T-cell (primary cell): ENCODE results near the gene ADARB2. TPM values are rescaled to one million over a fixed set of nuclear protein-coding genes. Genes with fewer than 3 reads are reported as not detected.

Source experiments
- ATAC-seq, 4 experiments: fragments of 200-7000 bp in 3 of 4; fragments of 150-1000 bp in 1 of 4; cut with Tn5 transposase; replicated peaks in 1 of 4; 1 replicate in 3 of 4; 2 replicates in 1 of 4; pipeline ENCODE4 v1.10.0; 2021; ENCODE audit warnings: moderate library complexity in 3 of 4, mild to moderate bottlenecking in 2 of 4, moderate number of reproducible peaks in 1 of 4
- CTCF ChIA-PET, 2 donors: fragments of 300-600 bp; sonication (Branson Sonifier 250); formaldehyde crosslinking; loops; one replicate each; lab custom pipeline; 2022; ENCODE audit warnings: antibody characterized with exemption in 2 of 2; lab: Charles Lee
- POLR2A ChIA-PET, 2 donors: fragments of 300-600 bp; sonication (Branson Sonifier 250); formaldehyde crosslinking; loops; one replicate each; lab custom pipeline; 2022; ENCODE audit warnings: antibody characterized with exemption in 2 of 2; lab: Charles Lee
- DNase-seq, 35 experiments: peaks; one replicate each; pipeline versions ENCODE4 v3.0.0 to v3.0.0-alpha.2; 2013 to 2023
- H3K27ac ChIP-seq: one replicate; pipeline ENCODE4 v1.5.1; 2013; ENCODE audit warnings: low read length
- H3K27me3 ChIP-seq, 2 experiments: replicated peaks in 1 of 2; 1 replicate in 1 of 2; 2 replicates in 1 of 2; pipeline versions ENCODE4 v1.6.1 to v1.7.0; 2013; ENCODE audit warnings: low read length in 1 of 2, mixed read lengths in 1 of 2; ENCODE audit not compliant: control insufficient read depth in 2 of 2, insufficient read depth in 2 of 2; ENCODE audit errors: extremely low read depth in 1 of 2
- H3K36me3 ChIP-seq, 2 donors: 1 replicate in 1 of 2; 2 replicates in 1 of 2; pipeline versions ENCODE4 v1.6.1 to v1.7.0; 2013; ENCODE audit warnings: low read length in 1 of 2; ENCODE audit not compliant: control insufficient read depth in 2 of 2, insufficient read depth in 1 of 2; ENCODE audit errors: extremely low read depth in 1 of 2
- H3K4me1 ChIP-seq, 2 experiments: 1 replicate in 1 of 2; 2 replicates in 1 of 2; pipeline versions ENCODE4 v1.6.1 to v1.7.0; 2013; ENCODE audit warnings: low read length in 2 of 2, mixed read lengths in 1 of 2; ENCODE audit not compliant: insufficient read depth in 2 of 2, control insufficient read depth in 1 of 2; ENCODE audit errors: extremely low read depth in 1 of 2
- H3K4me3 ChIP-seq, 2 donors: 1 replicate in 1 of 2; 2 replicates in 1 of 2; pipeline versions ENCODE4 v1.5.1 to v1.7.0; 2013; ENCODE audit warnings: mild to moderate bottlenecking in 2 of 2, low read length in 1 of 2, moderate library complexity in 1 of 2; ENCODE audit not compliant: control insufficient read depth in 1 of 2; ENCODE audit errors: extremely low read depth in 1 of 2
- H3K9me3 ChIP-seq: 2 replicates; pipeline ENCODE4 v1.7.0; 2013
- H3K27ac Mint-ChIP-seq, 2 donors: one replicate each; pipeline ENCODE4 v1.8.0; 2020 to 2021; ENCODE audit warnings: mild to moderate bottlenecking in 2 of 2, mixed read lengths in 2 of 2
- H3K27me3 Mint-ChIP-seq, 2 donors: one replicate each; pipeline ENCODE4 v1.8.0; 2021 to 2022; ENCODE audit warnings: mixed read lengths in 2 of 2
- H3K36me3 Mint-ChIP-seq: one replicate; pipeline ENCODE4 v1.8.0; 2021; ENCODE audit warnings: mixed read lengths
- H3K4me1 Mint-ChIP-seq, 3 donors: one replicate each; pipeline ENCODE4 v1.8.0; 2020 to 2022; ENCODE audit warnings: mixed read lengths in 3 of 3, mild to moderate bottlenecking in 1 of 3
- H3K4me3 Mint-ChIP-seq, 3 donors: one replicate each; pipeline ENCODE4 v1.8.0; 2020 to 2022; ENCODE audit warnings: mild to moderate bottlenecking in 3 of 3, mixed read lengths in 3 of 3, moderate library complexity in 3 of 3
- H3K9me3 Mint-ChIP-seq, 3 donors: one replicate each; pipeline ENCODE4 v1.8.0; 2020 to 2022; ENCODE audit warnings: mixed read lengths in 3 of 3
- WGBS: methylation state at CpG from one replicate; pipeline ENCODE4 v1.1.5; 2013; ENCODE audit warnings: missing lambda C conversion rate; ENCODE audit not compliant: insufficient coverage; 5-methylcytosine and 5-hydroxymethylcytosine counted together
- total RNA-seq, 35 experiments: library from RNA in 6 of 35; stranded (reverse) in 6 of 35; fragments of 120-200 nt in 1 of 35; gene quantifications; one replicate each; pipeline versions ENCODE4 v1.2.1 to v1.2.4 and lab custom pipeline; 2013 to 2026

Gene ADARB2
- total RNA-seq, 5 donors from 2014 or later (not counting 1 experiment from before 2014, with no cell fraction given) = 0.07 to 4.0 (median 0.41) TPM

- no peaks in the 10 kb centered on the region for H3K9me3 Mint-ChIP-seq
- DNase-seq (no peak), ATAC-seq (no peak)
These were observed 128.9 kb downstream of the ADARB2 start for GRCh38 chr10:1608408-1608807.

GRCh38 chr10:1607466-1607865 is 129.9 kb downstream of the ADARB2 start:
- H3K9me3 ChIP-seq = no peaks in the 10 kb centered on the region
- CTCF ChIA-PET = interaction anchor here in 1 of 2 donors (0.5 kb wide), 1 partner anchor 1366 kb away, joined by 3 read pairs; no protein-coding TSS in a partner anchor
- H3K27ac ChIP-seq = no peak overlapping the region
- peaks cover 3 to 50% of the 10 kb centered on the region in 2 experiments for H3K27me3 ChIP-seq
- ATAC-seq (no peak), DNase-seq (no peak)
- 81% methylated on average over 11 of the region's 14 CpGs for WGBS
- no peak overlapping the region for H3K4me3 ChIP-seq
- Mint-ChIP-seq H3K27me3 (peaks cover 33 to 53% of the 10 kb centered on the region in 2 donors), H3K9me3 (no peaks in the 10 kb centered on the region), H3K27ac (no peak overlapping the region), H3K36me3 (no peaks in the 10 kb centered on the region), H3K4me1 (peaks cover 3 to 11% (median 5%) of the 10 kb centered on the region in 3 donors), H3K4me3 (no peak overlapping the region)
- H3K4me1 ChIP-seq = peaks cover 0 to 3% of the 10 kb centered on the region in 2 experiments
- no peaks in the 10 kb centered on the region for H3K36me3 ChIP-seq
- POLR2A ChIA-PET = no interaction called here

More at GRCh38 chr10:1608408-1608807, 128.9 kb downstream of the ADARB2 start:
- H3K27ac Mint-ChIP-seq = no peak overlapping the region
- no peak overlapping the region for H3K4me3 Mint-ChIP-seq
- no peaks in the 10 kb centered on the region for H3K36me3 Mint-ChIP-seq
- H3K4me1 Mint-ChIP-seq = peaks cover 4 to 14% (median 5%) of the 10 kb centered on the region in 3 donors
- H3K4me3 ChIP-seq = no peak overlapping the region
- H3K27ac ChIP-seq = no peak overlapping the region
- H3K27me3 Mint-ChIP-seq = peaks cover 33 to 53% of the 10 kb centered on the region in 2 donors
- H3K9me3 ChIP-seq = no peaks in the 10 kb centered on the region
- H3K36me3 ChIP-seq = no peaks in the 10 kb centered on the region
- peaks cover 3 to 50% of the 10 kb centered on the region in 2 experiments for H3K27me3 ChIP-seq
- POLR2A ChIA-PET = no interaction called here
- CTCF ChIA-PET = no interaction called here
- WGBS = 48% methylated on average over 3 of the region's 3 CpGs
- H3K4me1 ChIP-seq = peaks cover 0 to 3% of the 10 kb centered on the region in 2 experiments

- Mint-ChIP-seq H3K27me3 (peaks cover 30 to 47% of the 10 kb centered on the region in 2 donors), H3K36me3 (no peaks in the 10 kb centered on the region), H3K4me3 (no peak overlapping the region), H3K9me3 (no peaks in the 10 kb centered on the region), H3K27ac (no peak overlapping the region), H3K4me1 (peaks cover 3 to 11% (median 5%) of the 10 kb centered on the region in 3 donors)
- no peaks in the 10 kb centered on the region for H3K36me3 ChIP-seq
- ChIA-PET CTCF (no interaction called here), POLR2A (no interaction called here)
- DNase-seq (no peak), ATAC-seq (no peak)
- WGBS = 81% methylated on average over 10 of the region's 14 CpGs
- H3K27ac ChIP-seq = no peak overlapping the region
- H3K27me3 ChIP-seq = peaks cover 3 to 45% of the 10 kb centered on the region in 2 experiments
- H3K4me1 ChIP-seq = peaks cover 0 to 3% of the 10 kb centered on the region in 2 experiments
- no peaks in the 10 kb centered on the region for H3K9me3 ChIP-seq
- H3K4me3 ChIP-seq = no peak overlapping the region
These were observed 131.1 kb downstream of the ADARB2 start for GRCh38 chr10:1605999-1606940.

GRCh38 chr10:1605121-1605520 is 132.2 kb downstream of the ADARB2 start:
- H3K27me3 Mint-ChIP-seq = peaks cover 26 to 38% of the 10 kb centered on the region in 2 donors
- Histone ChIP-seq H3K27me3 (peaks cover 3 to 37% of the 10 kb centered on the region in 2 experiments), H3K27ac (no peak overlapping the region), H3K36me3 (no peaks in the 10 kb centered on the region), H3K4me3 (no peak overlapping the region), H3K4me1 (peaks cover 0 to 3% of the 10 kb centered on the region in 2 experiments), H3K9me3 (no peaks in the 10 kb centered on the region)
- POLR2A ChIA-PET = no interaction called here
- no peak overlapping the region for H3K27ac Mint-ChIP-seq
- ATAC-seq (no peak), DNase-seq (no peak)
- H3K36me3 Mint-ChIP-seq = no peaks in the 10 kb centered on the region
- CTCF ChIA-PET = no interaction called here
- H3K4me3 Mint-ChIP-seq = no peak overlapping the region
- H3K4me1 Mint-ChIP-seq = peaks cover 3 to 11% (median 5%) of the 10 kb centered on the region in 3 donors
- 72% methylated on average over 4 of the region's 5 CpGs for WGBS
- no peaks in the 10 kb centered on the region for H3K9me3 Mint-ChIP-seq

GRCh38 chr10:1604246-1604645 is 133.1 kb downstream of the ADARB2 start:
- Histone ChIP-seq H3K27me3 (peaks cover 3 to 31% of the 10 kb centered on the region in 2 experiments), H3K27ac (no peak overlapping the region), H3K9me3 (no peaks in the 10 kb centered on the region), H3K36me3 (no peaks in the 10 kb centered on the region), H3K4me1 (peaks cover 0 to 3% of the 10 kb centered on the region in 2 experiments), H3K4me3 (no peak overlapping the region)
- Mint-ChIP-seq H3K4me3 (no peak overlapping the region), H3K27me3 (peaks cover 22 to 30% of the 10 kb centered on the region in 2 donors), H3K4me1 (peaks cover under 1 to 9% (median 2%) of the 10 kb centered on the region in 3 donors), H3K9me3 (no peaks in the 10 kb centered on the region), H3K36me3 (no peaks in the 10 kb centered on the region), H3K27ac (no peak overlapping the region)
- ChIA-PET POLR2A (no interaction called here), CTCF (no interaction called here)
- DNase-seq (no peak), ATAC-seq (no peak)
- WGBS = no CpG with 5 or more reads among the region's 7 CpGs

- Histone ChIP-seq H3K9me3 (no peaks in the 10 kb centered on the region), H3K27ac (no peak overlapping the region), H3K4me1 (no peaks in the 10 kb centered on the region), H3K27me3 (peaks cover 2 to 27% of the 10 kb centered on the region in 2 experiments), H3K36me3 (no peaks in the 10 kb centered on the region), H3K4me3 (no peak overlapping the region)
- no peak overlapping the region for H3K4me3 Mint-ChIP-seq
- DNase-seq = no peak
- no peak overlapping the region for H3K27ac Mint-ChIP-seq
- WGBS = 86% methylated on average over 7 of the region's 15 CpGs
- H3K4me1 Mint-ChIP-seq = peaks cover 0 to 3% (median 0%) of the 10 kb centered on the region in 3 donors
- no peaks in the 10 kb centered on the region for H3K9me3 Mint-ChIP-seq
- ChIA-PET POLR2A (no interaction called here), CTCF (no interaction called here)
- peaks cover 14 to 21% of the 10 kb centered on the region in 2 donors for H3K27me3 Mint-ChIP-seq
- no peak for ATAC-seq
- H3K36me3 Mint-ChIP-seq = no peaks in the 10 kb centered on the region
These were observed 134.1 kb downstream of the ADARB2 start for GRCh38 chr10:1603181-1603580.
